Neural cell (in vitro differentiated cells): Measurements from ENCODE around the gene COMT.

Source experiments
- EP300 ChIP-seq: fragments of 450-650 bp; conservative IDR thresholded peaks from 2 replicates; pipeline ENCODE4 v1.6.1; 2014; ENCODE audit warnings: antibody characterized with exemption, mild to moderate bottlenecking, moderate library complexity; ENCODE audit not compliant: poor library complexity, severe bottlenecking
- EZH2 ChIP-seq: fragments of 200-600, 300-800 bp; shearing (Covaris generic), sonication (generic); IDR thresholded peaks from 2 replicates; pipeline ENCODE4 v1.6.1; 2014; ENCODE audit warnings: antibody characterized with exemption, low read length, borderline replicate concordance, mild to moderate bottlenecking; ENCODE audit not compliant: insufficient read depth, poor library complexity, severe bottlenecking
- MXI1 ChIP-seq: fragments of 450-650 bp; conservative IDR thresholded peaks from 2 replicates; pipeline ENCODE4 v1.6.1; 2014; ENCODE audit warnings: antibody characterized with exemption, mild to moderate bottlenecking; ENCODE audit not compliant: poor library complexity, severe bottlenecking
- POLR2AphosphoS5 ChIP-seq: IDR thresholded peaks from 2 replicates; pipeline ENCODE4 v1.6.1; 2012
- SMC3 ChIP-seq: fragments of 450-650 bp; conservative IDR thresholded peaks from 2 replicates; pipeline ENCODE4 v1.6.1; 2014; ENCODE audit warnings: antibody characterized with exemption, mild to moderate bottlenecking, moderate library complexity; ENCODE audit not compliant: poor library complexity
- TF ChIP-seq, protein P1 (sequence below): fragments of 450-650 bp; IDR thresholded peaks from 2 replicates; pipeline ENCODE4 v1.5.1; 2014; ENCODE audit warnings: antibody characterized with exemption, mild to moderate bottlenecking, moderate library complexity; ENCODE audit not compliant: poor library complexity, severe bottlenecking
- TF ChIP-seq, protein P2 (sequence below): IDR thresholded peaks from 2 replicates; pipeline ENCODE4 v1.6.1; 2012; ENCODE audit warnings: borderline replicate concordance

DNA sequence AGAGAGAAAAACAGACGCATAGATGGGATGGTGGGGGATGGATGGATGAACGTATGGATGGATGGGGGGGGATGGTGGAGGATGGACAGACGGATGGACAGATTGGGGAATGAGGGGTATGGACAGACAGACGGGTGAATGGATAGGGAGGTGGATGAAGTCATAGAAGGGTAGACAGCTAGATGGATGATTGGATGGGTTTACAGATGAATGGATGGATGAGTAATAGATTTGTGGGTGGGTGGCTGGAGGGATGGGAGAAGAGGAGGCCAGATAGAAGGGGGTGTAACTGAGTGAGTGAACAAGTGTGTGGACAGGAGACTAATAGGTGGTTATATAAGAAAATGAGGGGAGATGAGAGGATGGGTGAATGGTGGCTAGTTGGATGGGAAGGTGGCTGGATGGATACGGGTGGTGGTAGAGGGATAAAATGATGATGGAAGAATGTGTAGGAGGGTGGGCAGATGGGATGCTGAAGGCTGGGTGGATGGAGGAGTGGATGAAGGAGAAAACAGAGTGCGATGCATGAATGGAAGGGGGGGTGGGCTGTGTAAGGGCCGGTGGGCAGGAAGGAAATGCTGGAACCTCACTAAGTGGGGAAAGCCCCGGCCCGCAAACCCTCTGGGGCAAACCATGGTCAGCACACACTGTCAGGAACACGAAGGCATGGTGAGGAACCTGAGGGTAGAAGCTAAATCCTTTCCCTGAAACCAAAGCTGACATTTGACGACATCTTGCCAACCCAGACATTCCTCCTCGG is 53.5 kb downstream of the COMT start:
- TF ChIP-seq, protein P1, sequence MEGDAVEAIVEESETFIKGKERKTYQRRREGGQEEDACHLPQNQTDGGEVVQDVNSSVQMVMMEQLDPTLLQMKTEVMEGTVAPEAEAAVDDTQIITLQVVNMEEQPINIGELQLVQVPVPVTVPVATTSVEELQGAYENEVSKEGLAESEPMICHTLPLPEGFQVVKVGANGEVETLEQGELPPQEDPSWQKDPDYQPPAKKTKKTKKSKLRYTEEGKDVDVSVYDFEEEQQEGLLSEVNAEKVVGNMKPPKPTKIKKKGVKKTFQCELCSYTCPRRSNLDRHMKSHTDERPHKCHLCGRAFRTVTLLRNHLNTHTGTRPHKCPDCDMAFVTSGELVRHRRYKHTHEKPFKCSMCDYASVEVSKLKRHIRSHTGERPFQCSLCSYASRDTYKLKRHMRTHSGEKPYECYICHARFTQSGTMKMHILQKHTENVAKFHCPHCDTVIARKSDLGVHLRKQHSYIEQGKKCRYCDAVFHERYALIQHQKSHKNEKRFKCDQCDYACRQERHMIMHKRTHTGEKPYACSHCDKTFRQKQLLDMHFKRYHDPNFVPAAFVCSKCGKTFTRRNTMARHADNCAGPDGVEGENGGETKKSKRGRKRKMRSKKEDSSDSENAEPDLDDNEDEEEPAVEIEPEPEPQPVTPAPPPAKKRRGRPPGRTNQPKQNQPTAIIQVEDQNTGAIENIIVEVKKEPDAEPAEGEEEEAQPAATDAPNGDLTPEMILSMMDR = no peak
- TF ChIP-seq EP300 (no peak), POLR2AphosphoS5 (no peak), MXI1 (no peak), EZH2 (no peak), SMC3 (no peak)
- TF ChIP-seq, protein P2, sequence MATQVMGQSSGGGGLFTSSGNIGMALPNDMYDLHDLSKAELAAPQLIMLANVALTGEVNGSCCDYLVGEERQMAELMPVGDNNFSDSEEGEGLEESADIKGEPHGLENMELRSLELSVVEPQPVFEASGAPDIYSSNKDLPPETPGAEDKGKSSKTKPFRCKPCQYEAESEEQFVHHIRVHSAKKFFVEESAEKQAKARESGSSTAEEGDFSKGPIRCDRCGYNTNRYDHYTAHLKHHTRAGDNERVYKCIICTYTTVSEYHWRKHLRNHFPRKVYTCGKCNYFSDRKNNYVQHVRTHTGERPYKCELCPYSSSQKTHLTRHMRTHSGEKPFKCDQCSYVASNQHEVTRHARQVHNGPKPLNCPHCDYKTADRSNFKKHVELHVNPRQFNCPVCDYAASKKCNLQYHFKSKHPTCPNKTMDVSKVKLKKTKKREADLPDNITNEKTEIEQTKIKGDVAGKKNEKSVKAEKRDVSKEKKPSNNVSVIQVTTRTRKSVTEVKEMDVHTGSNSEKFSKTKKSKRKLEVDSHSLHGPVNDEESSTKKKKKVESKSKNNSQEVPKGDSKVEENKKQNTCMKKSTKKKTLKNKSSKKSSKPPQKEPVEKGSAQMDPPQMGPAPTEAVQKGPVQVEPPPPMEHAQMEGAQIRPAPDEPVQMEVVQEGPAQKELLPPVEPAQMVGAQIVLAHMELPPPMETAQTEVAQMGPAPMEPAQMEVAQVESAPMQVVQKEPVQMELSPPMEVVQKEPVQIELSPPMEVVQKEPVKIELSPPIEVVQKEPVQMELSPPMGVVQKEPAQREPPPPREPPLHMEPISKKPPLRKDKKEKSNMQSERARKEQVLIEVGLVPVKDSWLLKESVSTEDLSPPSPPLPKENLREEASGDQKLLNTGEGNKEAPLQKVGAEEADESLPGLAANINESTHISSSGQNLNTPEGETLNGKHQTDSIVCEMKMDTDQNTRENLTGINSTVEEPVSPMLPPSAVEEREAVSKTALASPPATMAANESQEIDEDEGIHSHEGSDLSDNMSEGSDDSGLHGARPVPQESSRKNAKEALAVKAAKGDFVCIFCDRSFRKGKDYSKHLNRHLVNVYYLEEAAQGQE = no peak
